Activated CD8-positive, alpha-beta T cell treated with anti-CD3 and anti-CD28 coated beads for 36 hours (primary cell): ENCODE data around the gene MBTPS1. TPM values are rescaled to one million over a fixed set of nuclear protein-coding genes. Genes with fewer than 3 reads are reported as not detected.

Source experiments
- ATAC-seq: fragments of 200-7000 bp; cut with Tn5 transposase; one replicate; pipeline ENCODE4 v1.10.0; 2021; ENCODE audit warnings: mild to moderate bottlenecking, moderate library complexity
- CTCF ChIA-PET: fragments of 350-600 bp; sonication (Branson Sonifier 250); formaldehyde crosslinking; loops from one replicate; lab custom pipeline; 2021; ENCODE audit warnings: antibody characterized with exemption; lab: Charles Lee
- POLR2A ChIA-PET: fragments of 350-600 bp; sonication (Branson Sonifier 250); formaldehyde crosslinking; loops from one replicate; lab custom pipeline; 2021; ENCODE audit warnings: antibody characterized with exemption; lab: Charles Lee
- DNase-seq: peaks from one replicate; pipeline ENCODE4 v3.0.0-alpha.2; 2020
- H3K27ac Mint-ChIP-seq: one replicate; pipeline ENCODE4 v1.8.0; 2021; ENCODE audit warnings: mild to moderate bottlenecking, mixed read lengths
- H3K27me3 Mint-ChIP-seq: one replicate; pipeline ENCODE4 v1.8.0; 2021; ENCODE audit warnings: mixed read lengths
- H3K36me3 Mint-ChIP-seq: one replicate; pipeline ENCODE4 v1.8.0; 2021; ENCODE audit warnings: low read depth, mixed read lengths
- H3K4me1 Mint-ChIP-seq: one replicate; pipeline ENCODE4 v1.8.0; 2021; ENCODE audit warnings: low read depth, mixed read lengths
- H3K4me3 Mint-ChIP-seq: one replicate; pipeline ENCODE4 v1.8.0; 2021; ENCODE audit warnings: mild to moderate bottlenecking, moderate library complexity, mixed read lengths
- H3K9me3 Mint-ChIP-seq: one replicate; pipeline ENCODE4 v1.8.0; 2021; ENCODE audit warnings: mixed read lengths
- CTCF ChIP-seq: fragments of 200-600 bp; IDR thresholded peaks from one replicate; pipeline ENCODE4 v1.8.0; 2022; ENCODE audit warnings: antibody characterized with exemption, mild to moderate bottlenecking
- intact Hi-C: fragments of 100-400 bp; cut with micrococcal nuclease; formaldehyde crosslinking; loops from one replicate; pipeline ENCODE4 v1.10.0; 2022
- total RNA-seq, 2 experiments: library from RNA; stranded (reverse); gene quantifications; one replicate each; pipeline ENCODE4 v1.2.3, GENCODE V29; 2021

MBTPS1 gene
- total RNA-seq, 2 experiments from 2014 or later = 31.5 to 31.7 TPM

- ChIA-PET POLR2A (interaction anchor here (1.2 to 1.5 kb wide), 2 partner anchors 31 to 91 kb away, joined by 4 read pairs; no protein-coding TSS in a partner anchor), CTCF (interaction anchor here (0.6 to 11.0 kb wide), 19 partner anchors 10 to 129 kb away, joined by 3 to 172 read pairs (median 5); partner anchors contain the start of genes ADAD2, MBTPS1 and TAF1C)
- no peak for TF ChIP-seq CTCF
- H3K36me3 Mint-ChIP-seq = peaks cover 54% of the 10 kb centered on the region
- DNase-seq (no peak), ATAC-seq (no peak)
- intact Hi-C loops = loop anchor here (5.0 kb wide), 2 partner anchors 57 to 102 kb away; partner anchors contain the start of gene TAF1C
- no peak overlapping the region for H3K4me3 Mint-ChIP-seq
- H3K9me3 Mint-ChIP-seq = no peaks in the 10 kb centered on the region
- no peaks in the 10 kb centered on the region for H3K27me3 Mint-ChIP-seq
- peak overlapping the region; percentile 22 for H3K27ac Mint-ChIP-seq
- H3K4me1 Mint-ChIP-seq = peaks cover 42% of the 10 kb centered on the region
Measured at GRCh38 chr16:84085271-84085667, 31.5 kb downstream of the MBTPS1 start.

DNA sequence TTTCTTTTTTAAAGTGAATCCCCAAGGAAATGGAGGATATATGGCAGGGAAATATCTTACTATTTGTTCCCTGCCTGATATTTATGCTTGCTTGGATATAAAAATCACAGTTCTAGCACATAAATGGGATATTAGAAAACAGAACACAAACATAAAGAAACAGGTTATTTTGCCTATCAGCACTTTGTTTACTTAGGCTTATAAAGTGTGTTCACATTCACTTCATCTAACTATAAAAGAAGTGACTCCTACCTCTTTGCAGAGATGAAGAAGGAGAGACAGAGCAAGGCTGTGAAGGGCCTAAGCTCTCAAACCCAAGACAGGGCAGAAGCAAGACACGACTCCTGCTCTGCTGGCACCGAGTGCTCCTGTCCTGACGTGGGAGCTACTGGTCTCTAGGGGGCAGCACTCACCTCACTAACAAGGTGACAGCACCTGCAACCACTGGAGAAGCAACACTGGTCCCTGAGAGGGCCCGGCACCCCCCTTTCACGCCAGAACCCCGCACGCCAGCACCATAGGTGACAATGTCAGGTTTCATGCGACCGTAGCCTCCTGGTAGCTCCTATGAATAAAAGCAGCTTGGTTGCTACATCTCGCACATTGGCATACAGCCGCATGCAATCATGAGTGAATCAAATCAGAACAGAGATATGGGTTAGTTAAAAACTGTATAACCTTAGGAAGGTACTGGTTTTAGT, 32.0 kb downstream of the MBTPS1 start:
- POLR2A ChIA-PET = interaction anchor here (1.2 to 1.5 kb wide), 2 partner anchors 32 to 91 kb away, joined by 4 read pairs; no protein-coding TSS in a partner anchor
- Mint-ChIP-seq H3K27ac (no peak overlapping the region), H3K9me3 (no peaks in the 10 kb centered on the region), H3K36me3 (peaks cover 54% of the 10 kb centered on the region), H3K27me3 (no peaks in the 10 kb centered on the region), H3K4me1 (peaks cover 43% of the 10 kb centered on the region), H3K4me3 (no peak overlapping the region)
- intact Hi-C loops = loop anchor here (5.0 kb wide), 2 partner anchors 58 to 103 kb away; partner anchors contain the start of gene TAF1C
- ATAC-seq (peak; percentile 87), DNase-seq (peak; percentile 87)
- TF ChIP-seq CTCF = peak; percentile 89
- CTCF ChIA-PET = interaction anchor here (0.6 to 11.0 kb wide), 26 partner anchors 10 to 157 kb away, joined by 3 to 172 read pairs (median 4); partner anchors contain the start of genes ADAD2, MBTPS1 and TAF1C

DNA sequence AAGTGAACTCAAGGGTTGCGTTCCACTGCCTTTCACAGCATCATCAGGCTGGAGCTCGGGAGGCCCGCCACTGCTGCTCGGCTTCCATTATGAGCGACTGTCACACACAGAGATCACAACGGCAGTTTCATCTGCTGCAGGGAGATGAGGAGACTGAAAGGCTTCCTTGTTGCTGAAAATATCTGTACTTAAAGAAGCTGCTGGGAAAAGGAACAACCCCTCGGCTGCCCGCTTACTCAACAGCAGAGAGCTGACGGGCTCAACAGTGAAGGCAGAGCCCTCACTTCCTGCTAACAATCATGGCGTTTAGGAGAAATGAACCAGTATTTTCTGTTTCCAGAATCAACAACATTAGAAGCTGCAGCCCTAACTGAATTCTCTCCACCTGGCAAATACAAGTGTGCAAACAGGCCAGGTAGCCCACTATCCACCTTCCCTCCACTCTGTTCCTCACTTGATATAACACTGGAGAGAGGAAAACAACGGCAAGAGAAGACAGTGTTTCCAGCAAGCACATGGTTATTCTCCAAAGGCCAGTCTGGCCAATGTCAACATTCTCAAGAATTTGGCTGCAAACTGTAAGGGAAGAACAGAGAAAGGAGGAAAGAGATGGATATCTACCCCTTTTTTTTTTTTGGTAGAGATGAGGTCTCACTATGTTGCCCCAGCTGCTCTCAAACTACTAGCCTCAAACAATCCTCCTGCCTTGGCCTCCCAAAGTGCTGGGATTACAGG, 33.7 kb downstream of the MBTPS1 start:
- H3K27me3 Mint-ChIP-seq = no peaks in the 10 kb centered on the region
- no peak for DNase-seq
- peaks cover 28% of the 10 kb centered on the region for H3K4me1 Mint-ChIP-seq
- H3K27ac Mint-ChIP-seq = no peak overlapping the region
- ChIA-PET POLR2A (interaction anchor here (1.2 kb wide), 1 partner anchor 20 kb away, joined by 4 read pairs; no protein-coding TSS in a partner anchor), CTCF (interaction anchor here (1.3 to 11.0 kb wide), 7 partner anchors 15 to 104 kb away, joined by 3 to 172 read pairs (median 7); partner anchors contain the start of genes ADAD2 and TAF1C)
- no peaks in the 10 kb centered on the region for H3K9me3 Mint-ChIP-seq
- no peak for TF ChIP-seq CTCF
- intact Hi-C loops = no loop called here
- no peak for ATAC-seq
- no peak overlapping the region for H3K4me3 Mint-ChIP-seq
- H3K36me3 Mint-ChIP-seq = peaks cover 40% of the 10 kb centered on the region

DNA sequence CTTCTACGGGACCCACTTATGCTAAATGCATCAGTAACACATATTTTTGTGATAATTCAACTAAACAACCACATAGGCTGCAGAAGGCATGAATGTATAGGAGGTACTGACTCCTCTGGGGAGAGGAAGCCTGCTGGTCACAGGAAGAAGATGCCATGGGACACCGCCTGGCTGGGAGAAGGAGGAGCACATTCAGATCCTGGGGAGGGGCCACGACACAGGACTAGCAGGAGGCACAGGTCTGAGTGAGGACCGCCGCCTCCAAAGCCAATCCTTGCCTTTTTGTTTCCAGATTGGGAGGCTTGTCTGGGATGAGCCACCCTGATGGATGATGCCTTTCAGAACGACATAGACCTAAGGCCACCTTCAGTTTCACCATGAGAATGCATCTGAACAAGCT, 34.6 kb downstream of the MBTPS1 start:
- ATAC-seq = no peak
- H3K36me3 Mint-ChIP-seq = peaks cover 38% of the 10 kb centered on the region
- no peak overlapping the region for H3K27ac Mint-ChIP-seq

More for the DNA sequence above, 34.6 kb downstream of the MBTPS1 start:
- ChIA-PET POLR2A (no interaction called here), CTCF (interaction anchor here (0.9 to 11.0 kb wide), 6 partner anchors 14 to 195 kb away, joined by 3 to 172 read pairs (median 53); partner anchors contain the start of genes ADAD2 and TAF1C)
- intact Hi-C loops = no loop called here
- TF ChIP-seq CTCF = no peak
- H3K4me1 Mint-ChIP-seq = peaks cover 22% of the 10 kb centered on the region
- H3K9me3 Mint-ChIP-seq = no peaks in the 10 kb centered on the region
- H3K27me3 Mint-ChIP-seq = no peaks in the 10 kb centered on the region
- no peak overlapping the region for H3K4me3 Mint-ChIP-seq
- DNase-seq = no peak
